UCSD-AML1 (cell line): Measurements from ENCODE around the gene MXD3.

Source experiments
- DNase-seq: peaks from one replicate; lab custom pipeline; 2025; ENCODE audit not compliant: unreplicated experiment; lab: John Stamatoyannopoulos, UW

The MXD3 gene

DNA sequence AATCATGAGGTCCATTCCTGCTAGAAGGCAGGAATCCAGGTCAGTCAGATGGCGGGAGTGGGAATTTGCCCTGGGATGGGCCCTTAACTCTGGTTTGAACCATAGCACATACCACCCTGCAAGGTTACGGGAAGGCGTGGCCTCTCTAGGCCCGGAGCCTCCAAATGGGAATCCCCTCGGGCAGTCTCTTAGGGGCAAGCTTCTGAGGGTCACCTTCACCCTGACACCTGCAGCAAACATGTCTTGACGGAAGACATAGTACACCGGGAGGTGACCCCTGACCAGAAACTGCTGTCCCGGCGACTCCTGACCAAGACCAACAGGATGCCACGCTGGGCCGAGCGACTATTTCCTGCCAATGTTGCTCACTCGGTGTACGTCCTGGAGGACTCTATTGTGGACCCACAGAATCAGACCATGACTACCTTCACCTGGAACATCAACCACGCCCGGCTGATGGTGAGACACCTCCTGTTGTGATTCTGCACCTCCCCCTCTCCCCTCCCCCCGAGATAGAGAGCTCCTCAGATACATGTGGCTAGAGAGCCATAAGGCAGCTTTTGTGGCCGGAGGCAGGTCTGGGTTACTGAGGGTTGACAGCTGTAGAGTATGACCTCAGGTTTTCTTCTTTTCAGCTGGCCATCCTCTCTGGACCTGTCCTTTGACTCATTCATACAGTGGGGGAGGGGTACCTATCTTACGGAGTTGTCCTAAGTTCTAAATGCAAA, 7.1 kb downstream of the MXD3 start:
- DNase-seq: peak; percentile 41

- no peak for DNase-seq
Measured at GRCh38 chr5:177303925-177304391, 7.7 kb downstream of the MXD3 start.

DNA sequence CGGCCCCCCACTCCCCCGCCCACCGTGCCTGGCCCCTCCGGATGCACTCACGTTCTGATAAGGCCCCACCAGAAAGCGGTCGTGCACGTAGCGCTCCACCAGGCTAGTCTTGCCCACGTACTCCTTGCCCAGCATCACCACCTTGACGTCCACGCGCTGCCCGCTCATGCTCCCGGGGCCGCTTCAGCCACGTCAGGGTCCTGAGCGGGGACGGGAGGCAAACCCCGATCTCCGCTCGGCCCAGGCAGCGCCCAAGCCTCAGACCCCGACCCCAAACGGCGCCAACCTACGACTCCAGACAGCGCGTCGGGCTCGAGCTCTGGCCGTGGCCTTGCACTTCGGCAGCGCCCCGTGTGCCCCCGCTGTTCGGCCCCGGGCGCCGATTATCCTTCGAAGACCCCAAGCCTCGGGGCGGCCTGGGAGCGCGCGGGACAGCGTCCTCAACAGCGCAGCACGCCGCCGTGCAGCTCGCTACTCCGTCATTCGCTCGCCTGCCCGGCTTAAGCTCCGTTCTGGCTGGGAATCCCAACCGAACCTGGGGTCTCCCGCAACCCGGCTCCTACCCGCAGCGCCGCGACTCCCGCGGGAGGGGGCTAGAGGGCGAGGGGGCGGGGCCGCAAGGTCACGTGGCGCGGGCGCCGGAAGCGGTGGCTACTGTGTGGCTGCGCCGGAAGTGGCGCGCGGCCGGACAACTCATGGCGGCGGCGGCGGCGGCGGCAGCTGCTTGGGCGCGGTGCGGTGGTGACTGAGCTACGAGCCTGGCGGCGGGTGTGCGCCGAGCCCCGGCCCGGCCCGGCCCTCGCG, 8.4 kb downstream of the MXD3 start, which contains the start of the genes PRELID1 and RAB24:
Gene PRELID1 (plus strand): TSS at position 679 of the 804 bp plus-strand sequence. CDS start 187 bp downstream, outside the sequence.
Gene RAB24 (minus strand): TSS at position 599 of the 804 bp plus-strand sequence. CDS start 431 bp downstream, at position 168.
- DNase-seq: peak; percentile 90

GRCh38 chr5:177302354-177303110, 9.2 kb downstream of the MXD3 start:
- DNase-seq: peak; percentile 59

DNA sequence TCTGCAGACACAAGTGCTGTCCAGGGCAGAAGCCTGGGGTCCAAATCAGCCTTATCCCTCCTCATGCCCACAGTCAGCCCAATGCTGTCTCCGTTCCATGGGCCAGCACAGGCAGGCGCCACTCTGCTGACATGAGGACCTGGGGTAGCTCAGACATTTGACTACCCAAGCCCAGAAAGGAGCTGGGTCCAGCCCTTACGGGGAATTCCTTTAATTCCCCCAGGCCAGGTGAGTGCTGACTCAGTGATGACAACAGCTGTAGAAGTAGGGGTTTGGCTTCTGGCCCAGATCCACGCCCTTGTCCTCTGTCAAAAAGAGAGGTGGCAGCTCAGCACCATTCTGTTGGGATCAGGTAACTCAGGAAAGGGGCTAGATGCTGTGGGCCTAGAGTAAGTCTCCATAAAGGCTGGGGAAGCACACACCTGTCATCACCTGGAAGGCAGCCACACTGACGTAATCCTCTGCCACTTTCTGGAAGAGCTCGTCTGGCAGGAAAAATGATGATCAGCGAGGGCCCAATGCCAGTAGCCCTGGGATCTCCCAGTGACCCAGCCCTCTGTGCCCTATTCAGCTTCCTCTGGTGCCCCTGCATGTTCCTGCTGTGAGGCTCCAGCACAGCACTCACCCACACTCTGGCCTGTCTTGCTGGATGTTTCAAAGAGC, 10.1 kb downstream of the MXD3 start:
- DNase-seq: no peak

GRCh38 chr5:177300951-177301350, 10.7 kb downstream of the MXD3 start:
- DNase-seq: no peak

DNA sequence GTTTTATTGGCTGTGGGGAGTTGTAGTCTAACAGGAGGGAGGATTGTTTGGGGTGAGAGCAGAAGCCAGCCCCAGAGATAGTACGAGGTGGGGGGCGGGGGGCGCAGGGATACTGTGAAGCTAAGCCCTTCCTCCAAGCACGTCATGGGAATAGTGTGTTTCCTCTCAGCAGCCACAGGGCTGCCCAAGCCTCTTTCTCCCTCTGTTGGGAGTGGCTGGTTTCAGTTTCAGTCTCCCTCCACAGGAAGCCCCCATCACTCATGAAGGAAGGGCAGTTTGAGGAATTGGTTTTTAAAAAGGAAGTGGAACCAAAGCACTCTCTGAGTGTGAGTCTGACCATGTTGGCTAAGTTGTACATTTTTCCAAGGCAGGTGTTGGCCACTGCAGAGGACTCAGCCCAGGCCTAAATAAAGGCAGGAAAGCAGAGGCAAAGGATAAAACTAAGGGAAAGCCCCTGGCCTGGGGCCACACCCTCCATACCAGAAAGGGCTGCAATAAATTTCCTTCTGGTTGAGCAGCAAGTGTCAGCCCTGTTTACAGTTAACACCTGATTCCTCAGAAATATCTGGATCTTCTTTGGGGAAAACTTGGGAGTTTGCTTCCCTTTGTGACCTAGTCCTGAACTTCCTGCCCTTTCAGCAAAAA, 11.3 kb downstream of the MXD3 start:
- peak; percentile 88 for DNase-seq

GRCh38 chr5:177299697-177300096, 12.0 kb downstream of the MXD3 start:
- DNase-seq: no peak

- no peak for DNase-seq
Measured at GRCh38 chr5:177297922-177298321, 13.8 kb downstream of the MXD3 start.

DNA sequence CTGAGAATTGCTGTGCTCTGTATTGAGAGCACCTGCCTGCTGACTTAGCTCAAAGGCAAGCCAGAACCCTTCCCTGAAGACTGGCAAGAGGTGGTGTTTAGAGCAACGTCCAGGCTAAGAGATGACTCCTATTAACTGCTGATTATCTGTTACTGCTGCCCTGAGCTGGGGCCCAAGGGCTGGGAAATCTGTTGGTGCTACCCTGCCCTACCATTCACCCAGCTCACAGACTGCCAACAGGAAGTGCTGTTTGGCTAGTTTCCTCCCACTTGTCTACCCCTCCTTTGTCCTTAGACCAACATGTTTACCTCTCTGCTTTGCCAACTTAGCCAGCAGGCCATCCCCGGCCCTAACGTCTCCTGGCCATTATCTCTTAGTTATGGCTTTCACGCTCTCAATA, 15.1 kb downstream of the MXD3 start:
- DNase-seq: peak; percentile 29

DNA sequence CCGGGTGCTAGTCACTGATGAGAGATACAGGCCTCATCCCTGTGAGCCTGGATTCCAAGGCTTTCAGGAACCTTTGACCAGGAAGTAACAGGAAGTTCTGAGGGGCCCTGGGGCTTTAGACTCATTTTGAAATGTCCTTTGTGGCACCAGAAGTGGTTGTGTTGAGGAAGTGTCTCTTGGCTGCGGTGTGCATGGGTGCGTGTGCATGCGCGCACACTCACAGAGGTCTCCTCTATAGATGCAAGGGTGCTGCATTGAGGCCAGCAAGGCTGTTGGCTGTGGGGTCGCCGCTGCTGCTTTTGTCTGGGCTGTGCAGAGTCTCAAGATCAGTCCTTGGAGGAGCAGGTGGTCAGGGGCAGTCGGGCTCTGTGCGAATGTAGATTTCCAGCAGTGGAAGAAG, 15.8 kb downstream of the MXD3 start:
- DNase-seq: no peak

DNA sequence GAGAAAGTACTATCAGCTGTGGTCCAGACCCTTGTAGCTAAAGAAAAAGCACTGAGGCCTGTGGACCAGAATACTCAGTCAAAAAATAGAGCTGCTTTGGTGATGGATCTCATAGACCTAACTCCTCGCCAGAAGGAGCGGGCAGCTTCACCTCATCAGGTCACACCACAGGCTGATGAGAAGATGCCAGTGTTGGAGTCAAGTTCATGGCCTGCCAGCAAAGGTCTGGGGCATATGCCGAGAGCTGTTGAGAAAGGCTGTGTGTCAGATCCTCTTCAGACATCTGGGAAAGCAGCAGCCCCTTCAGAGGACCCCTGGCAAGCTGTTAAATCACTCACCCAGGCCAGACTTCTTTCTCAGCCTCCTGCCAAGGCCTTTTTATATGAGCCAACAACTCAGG, 17.1 kb downstream of the MXD3 start:
- no peak for DNase-seq

DNA sequence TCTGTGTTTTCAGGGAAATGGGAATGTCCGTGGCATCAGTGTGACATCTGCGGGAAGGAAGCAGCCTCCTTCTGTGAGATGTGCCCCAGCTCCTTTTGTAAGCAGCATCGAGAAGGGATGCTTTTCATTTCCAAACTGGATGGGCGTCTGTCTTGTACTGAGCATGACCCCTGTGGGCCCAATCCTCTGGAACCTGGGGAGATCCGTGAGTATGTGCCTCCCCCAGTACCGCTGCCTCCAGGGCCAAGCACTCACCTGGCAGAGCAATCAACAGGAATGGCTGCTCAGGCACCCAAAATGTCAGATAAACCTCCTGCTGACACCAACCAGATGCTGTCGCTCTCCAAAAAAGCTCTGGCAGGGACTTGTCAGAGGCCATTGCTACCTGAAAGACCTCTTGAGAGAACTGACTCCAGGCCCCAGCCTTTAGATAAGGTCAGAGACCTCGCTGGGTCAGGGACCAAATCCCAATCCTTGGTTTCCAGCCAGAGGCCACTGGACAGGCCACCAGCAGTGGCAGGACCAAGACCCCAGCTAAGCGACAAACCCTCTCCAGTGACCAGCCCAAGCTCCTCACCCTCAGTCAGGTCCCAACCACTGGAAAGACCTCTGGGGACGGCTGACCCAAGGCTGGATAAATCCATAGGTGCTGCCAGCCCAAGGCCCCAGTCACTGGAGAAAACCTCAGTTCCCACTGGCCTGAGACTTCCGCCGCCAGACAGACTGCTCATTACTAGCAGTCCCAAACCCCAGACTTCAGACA, 17.7 kb downstream of the MXD3 start:
- DNase-seq: no peak

DNA sequence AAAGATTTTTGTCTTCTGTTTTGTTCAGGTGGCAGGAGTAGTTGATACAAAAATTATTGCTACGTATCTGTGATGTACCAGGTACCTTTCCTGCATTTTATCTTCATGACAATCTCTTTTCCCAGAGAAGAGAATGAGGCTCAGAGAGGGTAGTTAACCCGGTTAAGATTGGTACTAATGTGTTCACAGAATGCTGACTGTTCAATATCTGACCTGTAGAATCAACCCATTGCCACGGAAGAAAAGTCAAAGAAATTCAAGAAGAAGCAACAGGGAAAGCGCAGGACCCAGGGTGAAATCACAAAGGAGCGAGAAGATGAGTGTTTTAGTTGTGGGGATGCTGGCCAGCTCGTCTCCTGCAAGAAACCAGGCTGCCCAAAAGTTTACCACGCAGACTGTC, 20.0 kb downstream of the MXD3 start:
- no peak for DNase-seq

DNA sequence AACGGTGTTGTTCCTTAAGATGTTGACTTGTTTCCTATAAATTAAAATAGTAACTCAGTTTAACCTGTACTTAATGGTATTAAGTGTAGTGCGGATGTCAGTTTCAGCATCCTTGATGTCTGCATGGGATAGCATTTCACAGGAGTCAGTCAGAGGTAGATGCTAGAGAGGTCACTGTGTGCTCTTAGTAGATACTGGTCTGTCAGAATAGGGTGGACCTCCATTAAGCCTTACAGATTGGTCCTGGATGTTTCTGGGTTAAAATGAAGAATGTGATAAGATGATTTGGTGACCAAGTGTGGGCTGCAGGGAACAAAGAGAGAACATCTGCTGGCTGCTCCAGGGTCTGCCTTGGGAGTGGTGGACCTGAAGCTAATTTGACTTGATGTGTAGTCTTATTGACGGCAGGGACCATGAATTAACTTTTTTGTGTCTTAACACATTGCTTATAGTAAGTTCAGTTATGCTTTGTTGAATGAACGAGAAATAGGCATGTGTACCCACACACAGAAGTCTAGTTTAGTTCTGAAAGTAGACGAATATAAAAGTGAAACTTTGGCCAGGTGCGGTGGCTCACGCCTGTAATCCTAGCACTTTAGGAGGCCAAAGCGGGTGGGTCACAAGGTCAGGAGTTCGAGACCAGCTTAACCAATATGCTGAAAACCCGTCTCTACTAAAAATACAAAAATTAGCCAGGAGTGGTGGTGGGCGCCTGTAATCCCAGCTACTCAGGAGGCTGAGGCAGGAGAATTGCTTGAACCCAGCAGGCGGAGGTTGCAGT, 20.7 kb downstream of the MXD3 start:
- DNase-seq: no peak

GRCh38 chr5:177288191-177288590, 23.5 kb downstream of the MXD3 start:
- DNase-seq: no peak

DNA sequence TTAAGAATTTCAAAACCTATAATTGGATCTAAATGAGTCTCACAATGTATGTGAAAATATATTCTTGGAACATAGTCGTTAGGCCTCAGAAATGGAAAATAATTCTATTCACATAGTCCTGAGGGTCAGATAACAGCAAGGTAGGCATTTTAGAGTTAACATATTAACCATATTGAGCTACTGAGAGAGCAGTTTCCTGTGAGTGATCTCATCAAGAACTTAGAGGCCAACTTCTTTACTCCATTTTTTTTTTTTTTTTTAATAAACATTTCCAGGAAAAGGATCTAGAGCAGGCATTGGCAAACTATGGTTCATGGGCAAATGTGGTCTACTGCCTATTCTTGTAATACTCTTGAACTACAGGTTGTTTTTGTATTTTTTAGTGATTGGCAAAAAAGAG, 34.8 kb downstream of the MXD3 start:
- no peak for DNase-seq

DNA sequence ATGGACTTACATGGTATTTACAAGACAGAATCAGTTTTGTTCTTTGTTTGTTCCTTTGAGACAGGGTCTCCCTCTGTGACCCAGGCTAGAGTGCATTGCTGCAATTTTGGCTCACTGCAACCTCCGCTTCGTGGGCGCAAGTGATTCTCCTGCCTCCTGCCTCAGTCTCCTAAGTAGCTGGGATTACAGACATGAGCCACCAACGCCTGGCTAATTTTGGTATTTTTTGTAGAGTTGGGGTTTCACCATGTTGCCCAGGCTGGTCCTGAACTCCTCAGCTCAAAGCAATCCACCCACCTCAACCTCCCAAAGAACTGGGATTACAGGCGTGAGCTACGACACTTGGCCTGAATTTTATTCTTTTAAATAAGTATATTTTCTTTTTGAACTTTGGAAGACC, 35.8 kb downstream of the MXD3 start:
- DNase-seq: no peak

GRCh38 chr5:177271113-177271512, 40.6 kb downstream of the MXD3 start:
- no peak for DNase-seq
